Activated naive CD8-positive, alpha-beta T cell (primary cell): Measurements from ENCODE around the gene ZBTB5.
"Not testable (repeated sequence)": the region's sequence is repeated elsewhere in the genome, so short reads cannot be mapped to it uniquely, and the experiment has no call there.

Experiments used
- H3K27ac Mint-ChIP-seq: one replicate; pipeline ENCODE4 v1.8.0; 2021; ENCODE audit warnings: mixed read lengths
- H3K27me3 Mint-ChIP-seq: one replicate; pipeline ENCODE4 v1.8.0; 2021; ENCODE audit warnings: mixed read lengths
- H3K36me3 Mint-ChIP-seq: one replicate; pipeline ENCODE4 v1.8.0; 2021; ENCODE audit warnings: mixed read lengths
- H3K4me1 Mint-ChIP-seq: one replicate; pipeline ENCODE4 v1.8.0; 2021; ENCODE audit warnings: low read depth, mixed read lengths
- H3K4me3 Mint-ChIP-seq: one replicate; pipeline ENCODE4 v1.8.0; 2021; ENCODE audit warnings: mild to moderate bottlenecking, mixed read lengths
- H3K9me3 Mint-ChIP-seq: one replicate; pipeline ENCODE4 v1.8.0; 2021; ENCODE audit warnings: low read depth, mixed read lengths

The ZBTB5 gene

GRCh38 chr9:37414503-37414943, 50.7 kb downstream of the ZBTB5 start:
- H3K4me3 Mint-ChIP-seq = no peak overlapping the region
- H3K27me3 Mint-ChIP-seq = no peaks in the 10 kb centered on the region
- no peak overlapping the region for H3K27ac Mint-ChIP-seq
- H3K9me3 Mint-ChIP-seq = no peaks in the 10 kb centered on the region
- no peaks in the 10 kb centered on the region for H3K36me3 Mint-ChIP-seq
- H3K4me1 Mint-ChIP-seq = peaks cover 6% of the 10 kb centered on the region

DNA sequence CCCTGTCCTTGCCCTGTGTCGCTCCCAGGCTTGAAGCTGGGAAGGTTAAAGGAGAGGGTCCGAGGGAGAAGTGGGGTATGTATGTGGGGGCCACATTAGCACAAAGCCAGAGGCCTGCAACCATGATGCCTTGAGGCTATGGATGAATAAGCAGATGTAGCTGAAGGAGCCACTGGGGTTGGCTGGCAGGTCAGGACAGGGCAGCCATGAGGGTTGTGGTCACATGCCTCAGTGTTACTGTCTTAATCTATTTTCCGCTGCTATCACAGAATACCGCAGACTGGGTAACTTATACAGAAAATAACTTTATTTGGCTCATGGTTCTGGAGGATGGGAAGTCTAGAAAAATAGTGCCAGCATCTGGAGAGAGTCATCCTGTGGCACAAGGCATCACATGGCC, 51.9 kb downstream of the ZBTB5 start:
- no peaks in the 10 kb centered on the region for H3K9me3 Mint-ChIP-seq
- H3K4me3 Mint-ChIP-seq = no peak overlapping the region
- H3K36me3 Mint-ChIP-seq = no peaks in the 10 kb centered on the region
- H3K4me1 Mint-ChIP-seq = peaks cover 9% of the 10 kb centered on the region
- H3K27me3 Mint-ChIP-seq = no peaks in the 10 kb centered on the region
- no peak overlapping the region for H3K27ac Mint-ChIP-seq

DNA sequence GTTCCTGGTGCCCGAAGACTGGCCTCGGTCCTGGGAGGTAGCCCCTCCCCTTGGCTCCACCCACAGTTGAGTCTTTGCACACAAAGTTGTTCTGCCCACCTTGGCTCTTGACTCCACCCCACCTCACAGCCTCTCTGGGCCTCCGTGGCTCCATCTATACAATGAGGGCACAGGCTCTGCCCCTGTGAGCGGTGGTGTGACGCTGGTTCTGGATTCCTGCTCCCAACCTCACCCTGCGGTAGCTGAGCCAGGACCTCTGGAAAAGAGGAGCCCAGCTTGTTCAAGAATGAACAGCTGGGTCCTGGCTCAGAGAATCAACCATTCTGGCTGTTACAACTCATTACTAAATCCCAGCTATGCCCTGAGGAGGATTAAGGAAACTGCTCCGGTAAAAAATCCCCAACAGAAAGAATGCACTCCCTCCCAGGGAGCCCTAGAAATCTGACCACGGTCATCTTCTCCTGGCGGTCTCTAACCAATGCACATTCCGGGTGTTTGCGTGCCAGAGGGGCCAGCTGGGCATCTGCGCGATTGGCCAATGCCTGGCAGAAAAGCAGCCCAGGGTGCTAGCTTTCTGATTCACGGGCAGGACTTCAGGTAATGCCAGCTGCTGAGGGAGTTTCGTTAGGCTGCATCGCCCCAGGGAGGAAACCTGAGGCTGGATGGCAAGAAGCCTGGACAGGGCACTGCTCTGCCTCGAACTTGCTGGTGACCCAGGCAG, 52.7 kb downstream of the ZBTB5 start:
- no peak overlapping the region for H3K4me3 Mint-ChIP-seq

DNA sequence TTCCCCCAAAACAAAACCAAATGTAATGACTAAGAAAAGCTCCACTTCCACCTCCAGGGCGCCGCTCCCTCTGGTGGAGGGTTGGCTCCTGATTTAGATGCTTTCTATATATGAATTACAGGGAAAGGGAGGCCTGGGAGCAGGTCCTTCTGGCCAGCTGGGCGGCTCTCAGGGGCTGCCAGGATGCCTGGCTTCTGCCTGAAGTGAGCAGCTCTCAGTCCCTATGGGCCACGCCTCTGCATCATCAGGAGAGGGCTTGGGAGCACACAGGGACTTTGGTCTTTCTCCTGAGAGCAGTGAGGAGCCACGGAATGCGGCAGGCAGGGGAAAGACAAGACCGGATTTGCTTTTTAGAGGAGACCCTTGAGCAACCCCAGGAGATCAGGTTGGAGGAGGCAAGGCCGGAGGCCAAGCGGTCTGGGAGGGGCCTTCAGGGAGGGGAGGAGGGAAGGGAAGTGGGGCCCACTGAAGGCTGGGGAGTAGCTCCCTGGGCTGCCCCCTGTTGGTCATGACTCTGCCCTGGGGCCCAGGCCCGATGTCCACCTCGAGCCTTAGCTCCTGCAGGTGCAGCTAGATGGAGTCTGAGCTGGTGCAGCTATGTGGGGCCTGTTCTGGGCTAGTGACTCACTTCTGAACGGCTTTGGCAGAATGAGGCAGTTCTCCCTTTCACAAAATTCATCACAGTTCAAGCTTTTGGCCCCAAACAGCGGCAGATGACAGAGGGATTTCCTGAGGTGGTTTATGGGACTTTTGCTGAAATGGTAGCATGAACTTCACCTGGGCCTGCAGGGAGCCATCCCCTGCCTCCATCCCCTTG, 54.1 kb downstream of the ZBTB5 start:
- H3K27ac Mint-ChIP-seq = no peak overlapping the region
- H3K4me3 Mint-ChIP-seq = no peak overlapping the region
- no peaks in the 10 kb centered on the region for H3K36me3 Mint-ChIP-seq
- no peaks in the 10 kb centered on the region for H3K27me3 Mint-ChIP-seq
- H3K9me3 Mint-ChIP-seq = no peaks in the 10 kb centered on the region
- H3K4me1 Mint-ChIP-seq = peaks cover 10% of the 10 kb centered on the region

More for the DNA sequence above, 52.7 kb downstream of the ZBTB5 start:
- Mint-ChIP-seq H3K27me3 (no peaks in the 10 kb centered on the region), H3K27ac (no peak overlapping the region), H3K36me3 (no peaks in the 10 kb centered on the region), H3K9me3 (no peaks in the 10 kb centered on the region), H3K4me1 (peaks cover 9% of the 10 kb centered on the region)

- Mint-ChIP-seq H3K4me1 (peaks cover 10% of the 10 kb centered on the region), H3K9me3 (no peaks in the 10 kb centered on the region), H3K27ac (no peak overlapping the region), H3K4me3 (no peak overlapping the region), H3K36me3 (no peaks in the 10 kb centered on the region), H3K27me3 (no peaks in the 10 kb centered on the region)
Measured at GRCh38 chr9:37410354-37410861, 54.8 kb downstream of the ZBTB5 start.

DNA sequence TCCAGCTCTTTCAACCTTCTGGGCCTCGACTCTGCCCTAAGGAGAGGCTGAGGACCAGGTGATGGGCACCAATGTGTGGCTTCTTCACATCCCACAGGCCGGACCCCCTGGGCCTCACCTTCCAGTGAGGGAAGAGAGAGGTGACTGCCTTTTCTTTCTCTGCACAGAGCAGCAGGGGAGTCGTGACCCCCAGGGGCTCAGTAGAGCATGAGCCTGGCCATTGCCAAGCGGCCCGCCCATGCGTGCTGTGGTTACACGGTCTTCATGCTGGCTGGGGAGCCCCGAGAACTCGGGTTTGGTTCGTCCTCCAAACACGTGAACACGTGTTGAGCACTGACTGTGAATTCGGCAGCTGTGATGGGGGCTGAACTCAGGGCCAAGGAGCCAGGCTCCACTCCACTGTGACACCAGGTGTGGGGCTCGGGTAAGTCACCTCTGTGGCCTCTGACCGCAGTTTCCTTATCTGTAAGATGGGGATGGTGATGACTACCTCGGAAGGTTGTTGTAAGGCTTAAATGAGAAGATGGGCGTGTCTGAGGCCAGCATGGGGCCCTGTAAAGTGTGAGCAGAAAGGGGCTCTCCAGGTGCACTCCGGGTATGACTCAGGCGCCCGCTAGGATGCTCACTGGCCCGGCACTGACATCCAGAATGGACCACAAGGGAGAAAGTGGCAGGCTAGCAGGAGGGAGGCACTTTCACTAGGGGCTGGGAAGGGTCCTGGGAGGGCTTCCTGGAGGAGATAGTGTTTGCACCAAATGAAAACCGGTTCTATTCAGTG, 56.1 kb downstream of the ZBTB5 start:
- Mint-ChIP-seq H3K9me3 (no peaks in the 10 kb centered on the region), H3K4me1 (peaks cover 4% of the 10 kb centered on the region), H3K4me3 (peak overlapping the region; percentile 20), H3K27ac (no peak overlapping the region), H3K27me3 (no peaks in the 10 kb centered on the region), H3K36me3 (no peaks in the 10 kb centered on the region)

DNA sequence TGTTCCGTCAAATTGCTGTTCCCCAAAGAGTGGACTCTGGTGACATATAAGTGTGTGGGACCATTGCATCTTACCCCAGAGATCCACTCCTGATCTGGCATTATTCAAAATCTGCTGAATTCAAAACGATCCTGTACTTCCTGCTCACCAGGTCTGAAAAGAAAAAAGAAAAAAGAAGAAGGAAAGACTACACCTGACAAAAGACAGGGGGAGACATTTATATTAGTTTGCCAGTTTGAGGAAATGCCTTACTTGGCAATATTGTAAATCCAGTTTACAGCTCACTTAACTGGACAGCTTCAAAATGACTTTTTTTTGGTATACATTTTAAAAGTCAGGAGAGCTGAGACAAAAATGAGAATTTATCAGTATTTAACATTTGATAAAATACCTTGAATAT, 57.8 kb downstream of the ZBTB5 start:
- H3K4me3 Mint-ChIP-seq = no peak overlapping the region
- H3K27me3 Mint-ChIP-seq = no peaks in the 10 kb centered on the region
- H3K36me3 Mint-ChIP-seq = no peaks in the 10 kb centered on the region
- H3K4me1 Mint-ChIP-seq = peaks cover 4% of the 10 kb centered on the region
- no peak overlapping the region for H3K27ac Mint-ChIP-seq
- H3K9me3 Mint-ChIP-seq = no peaks in the 10 kb centered on the region

DNA sequence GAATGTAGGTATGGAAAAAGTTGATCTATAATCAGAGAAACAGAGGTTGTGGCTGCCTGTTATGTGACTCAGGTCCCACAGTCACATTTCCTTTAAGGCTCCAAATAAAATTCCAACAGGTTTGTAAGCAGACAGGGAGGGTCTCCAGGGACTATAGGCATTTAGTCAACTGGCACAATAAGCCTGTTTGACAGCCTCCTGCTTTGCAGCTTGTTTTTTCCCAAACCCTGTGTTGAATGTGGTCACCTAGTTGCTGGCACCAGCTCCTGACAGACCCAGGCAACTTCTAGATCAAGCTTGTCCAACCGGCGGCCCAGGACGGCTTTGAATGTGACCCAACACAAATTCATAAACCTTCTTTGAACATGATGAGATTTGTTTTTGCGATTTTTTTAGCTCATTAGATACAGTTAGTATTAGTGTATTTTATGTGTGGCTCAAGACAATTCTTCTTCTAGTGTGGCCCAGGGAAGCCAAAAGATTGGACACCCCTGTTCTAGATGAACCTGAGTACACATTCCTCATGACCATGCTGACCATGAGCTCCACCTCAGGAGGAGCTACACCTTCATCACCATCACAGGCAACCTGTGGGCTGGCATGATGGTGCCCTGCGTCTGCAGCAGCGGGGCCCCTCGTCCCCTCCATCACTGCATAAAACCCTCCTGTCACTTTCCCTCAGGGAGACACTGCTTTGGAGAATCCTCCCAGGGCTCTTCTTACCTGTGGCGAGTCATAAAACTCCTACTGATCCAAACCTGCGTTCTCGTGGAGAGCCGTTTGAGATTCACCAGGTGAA, 58.4 kb downstream of the ZBTB5 start:
- H3K27ac Mint-ChIP-seq = no peak overlapping the region
- H3K4me3 Mint-ChIP-seq = no peak overlapping the region
- H3K9me3 Mint-ChIP-seq = no peaks in the 10 kb centered on the region
- H3K36me3 Mint-ChIP-seq = no peaks in the 10 kb centered on the region
- H3K27me3 Mint-ChIP-seq = no peaks in the 10 kb centered on the region
- H3K4me1 Mint-ChIP-seq = peaks cover 4% of the 10 kb centered on the region

DNA sequence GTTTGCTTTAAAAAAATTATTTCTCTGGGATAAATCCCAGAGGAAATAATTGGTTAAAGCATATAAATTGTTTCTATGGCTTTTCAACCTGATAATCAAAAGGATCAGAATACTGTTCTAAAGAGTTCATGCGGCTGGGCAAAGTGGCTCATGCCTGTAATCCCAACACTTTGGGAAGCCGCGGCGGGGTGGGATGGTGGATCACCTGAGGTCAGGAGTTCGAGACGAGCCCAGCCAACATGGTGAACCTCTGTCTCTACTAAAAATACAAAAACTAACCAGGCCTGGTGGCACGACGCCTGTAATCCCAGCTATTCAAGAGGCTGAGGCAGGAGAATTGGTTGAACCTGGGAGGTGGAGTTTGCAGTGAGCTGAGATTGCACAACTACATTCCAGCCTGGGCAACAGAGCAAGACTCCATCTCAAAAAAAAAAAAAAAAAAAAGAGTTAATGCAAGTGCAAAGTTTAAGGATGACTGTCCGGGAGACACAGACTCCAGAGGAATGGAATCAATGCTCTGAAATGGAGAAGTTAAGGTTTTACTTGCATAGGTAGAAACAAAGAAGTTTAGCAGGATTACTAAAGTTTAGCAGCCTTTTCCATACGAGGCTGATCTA, 59.4 kb downstream of the ZBTB5 start:
- H3K36me3 Mint-ChIP-seq = no peaks in the 10 kb centered on the region
- no peak overlapping the region for H3K4me3 Mint-ChIP-seq
- H3K4me1 Mint-ChIP-seq = peaks cover 4% of the 10 kb centered on the region
- H3K9me3 Mint-ChIP-seq = no peaks in the 10 kb centered on the region
- H3K27me3 Mint-ChIP-seq = no peaks in the 10 kb centered on the region
- no peak overlapping the region for H3K27ac Mint-ChIP-seq

GRCh38 chr9:37405350-37405749, 59.9 kb downstream of the ZBTB5 start:
- Mint-ChIP-seq H3K9me3 (no peaks in the 10 kb centered on the region), H3K4me3 (no peak overlapping the region), H3K27ac (no peak overlapping the region), H3K27me3 (no peaks in the 10 kb centered on the region), H3K4me1 (peaks cover 4% of the 10 kb centered on the region), H3K36me3 (no peaks in the 10 kb centered on the region)

DNA sequence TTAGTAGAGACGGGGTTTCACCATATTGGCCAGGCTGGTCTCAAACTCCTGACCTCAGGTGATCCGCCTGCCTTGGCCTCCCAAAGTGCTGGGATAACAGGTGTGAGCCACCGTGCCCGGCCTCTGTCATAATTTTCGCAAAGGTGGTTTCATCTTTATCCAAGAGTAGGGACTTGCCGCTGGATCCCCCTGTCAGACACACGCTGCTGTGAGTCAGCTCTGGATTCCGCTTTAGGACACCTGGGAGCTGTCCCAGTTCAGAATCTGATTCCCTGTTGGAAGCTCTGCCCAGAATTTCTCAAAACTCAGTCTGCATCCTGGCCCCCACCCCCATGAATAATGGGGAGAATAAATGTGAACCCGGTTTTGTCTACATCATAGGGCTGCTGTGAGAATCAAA, 60.7 kb downstream of the ZBTB5 start:
- H3K4me1 Mint-ChIP-seq = peaks cover 4% of the 10 kb centered on the region
- no peak overlapping the region for H3K4me3 Mint-ChIP-seq
- H3K9me3 Mint-ChIP-seq = no peaks in the 10 kb centered on the region
- H3K27ac Mint-ChIP-seq = no peak overlapping the region
- no peaks in the 10 kb centered on the region for H3K36me3 Mint-ChIP-seq
- H3K27me3 Mint-ChIP-seq = no peaks in the 10 kb centered on the region

DNA sequence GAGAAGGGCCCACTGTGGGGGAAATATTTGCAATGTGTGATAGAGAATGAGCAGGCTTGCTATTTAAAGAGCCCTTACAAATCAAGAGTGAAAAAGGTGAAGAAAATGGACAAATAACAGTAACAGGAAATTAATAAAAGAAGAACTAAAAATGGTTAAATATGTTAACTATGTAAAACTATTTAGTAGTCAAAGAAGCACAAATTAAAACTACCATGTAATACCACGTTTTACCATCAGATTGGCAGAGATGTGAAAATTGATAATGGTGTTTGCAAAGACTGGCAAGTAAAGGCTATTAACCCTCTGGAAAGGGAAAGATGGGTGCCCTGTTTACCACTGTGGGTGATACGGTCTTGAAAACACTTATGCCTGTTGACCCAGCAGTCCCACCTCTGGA, 65.9 kb downstream of the ZBTB5 start:
- Mint-ChIP-seq H3K4me1 (no peaks in the 10 kb centered on the region), H3K9me3 (no peaks in the 10 kb centered on the region), H3K4me3 (no peak overlapping the region), H3K27ac (no peak overlapping the region), H3K36me3 (no peaks in the 10 kb centered on the region), H3K27me3 (no peaks in the 10 kb centered on the region)

DNA sequence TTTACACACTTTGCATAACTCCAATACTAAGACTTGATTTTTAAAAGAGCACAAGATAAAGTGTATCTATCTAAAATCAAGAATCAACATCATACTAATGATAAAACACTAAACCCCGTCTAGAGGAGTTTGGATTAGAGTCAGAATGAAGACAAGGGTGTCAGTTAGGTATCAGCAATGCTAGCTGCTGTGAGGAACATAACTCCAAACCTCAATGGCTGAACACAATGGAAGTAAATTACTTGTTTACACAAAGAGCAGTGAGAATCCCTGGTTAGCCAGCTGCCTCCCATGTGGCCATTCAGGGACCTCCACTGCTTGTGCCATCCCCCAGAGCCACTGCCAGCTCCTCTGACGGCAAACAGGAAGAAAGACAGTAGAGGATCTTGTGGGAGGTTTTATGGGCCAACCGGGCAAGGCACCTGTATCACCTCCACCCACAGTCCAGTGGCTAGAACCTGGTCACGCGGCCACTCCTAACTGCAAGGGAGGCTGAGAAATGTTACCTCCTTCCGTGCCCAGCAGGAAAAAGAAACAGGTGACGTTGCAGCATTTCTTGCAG, 66.7 kb downstream of the ZBTB5 start:
- Mint-ChIP-seq H3K9me3 (no peaks in the 10 kb centered on the region), H3K4me1 (no peaks in the 10 kb centered on the region), H3K27me3 (no peaks in the 10 kb centered on the region), H3K36me3 (no peaks in the 10 kb centered on the region), H3K4me3 (no peak overlapping the region), H3K27ac (no peak overlapping the region)

DNA sequence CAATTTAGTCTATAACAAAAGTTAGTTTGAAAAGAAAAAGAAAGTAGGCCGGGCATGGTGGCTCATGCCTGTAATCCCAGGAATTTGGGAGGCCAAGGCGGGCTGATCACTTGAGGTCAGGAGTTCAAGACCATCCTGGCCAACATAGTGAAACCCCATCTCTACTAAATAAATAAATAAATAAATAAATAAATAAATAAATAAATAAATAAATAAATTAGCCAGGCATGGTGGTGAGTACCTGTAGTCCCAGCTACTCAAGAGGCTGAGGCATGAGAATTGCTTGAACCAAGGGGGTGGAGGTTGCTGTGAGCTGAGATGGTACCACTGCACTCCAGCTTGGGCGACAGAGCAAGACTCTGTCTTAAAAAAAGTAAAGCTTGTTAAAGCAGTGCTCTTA, 67.3 kb downstream of the ZBTB5 start:
- not testable (repeated sequence) for H3K4me3 Mint-ChIP-seq, H3K9me3 Mint-ChIP-seq, H3K27ac Mint-ChIP-seq, H3K36me3 Mint-ChIP-seq, H3K27me3 Mint-ChIP-seq, H3K4me1 Mint-ChIP-seq
